HepG2 (cell line): ENCODE results near the gene ATOSB. TPM values are rescaled to one million over a fixed set of nuclear protein-coding genes. Genes with fewer than 3 reads are reported as not detected.

ENCODE experiments used
- CAMTA2 ChIP-seq: sonication (generic); formaldehyde crosslinking; IDR thresholded peaks from 2 replicates; pipeline ENCODE4 v1.4.0; 2020; ENCODE audit warnings: mild to moderate bottlenecking, missing genetic modification reagents, borderline replicate concordance
- CBX1 ChIP-seq: IDR thresholded peaks from one replicate; pipeline ENCODE4 v1.6.1; 2016; ENCODE audit warnings: antibody characterized with exemption, low read depth
- GRHL1 ChIP-seq: sonication (generic); formaldehyde crosslinking; conservative IDR thresholded peaks from 2 replicates; pipeline ENCODE4 v1.8.0; 2022; ENCODE audit warnings: missing genetic modification reagents
- GTF3A ChIP-seq: sonication (generic); formaldehyde crosslinking; conservative IDR thresholded peaks from 2 replicates; pipeline ENCODE4 v1.4.0; 2020; ENCODE audit warnings: mild to moderate bottlenecking, missing genetic modification reagents
- HNRNPLL ChIP-seq: fragments of 200-400 bp; formaldehyde crosslinking; IDR thresholded peaks from 2 replicates; pipeline ENCODE4 v1.6.1; 2017; ENCODE audit warnings: mild to moderate bottlenecking, low read depth, low read length; ENCODE audit not compliant: poor library complexity, severe bottlenecking
- MXI1 ChIP-seq: IDR thresholded peaks from 3 replicates; pipeline ENCODE4 v1.6.1; 2012; ENCODE audit warnings: low read depth, low read length, inconsistent platforms, borderline replicate concordance
- NFKBIZ ChIP-seq: IDR thresholded peaks from 2 replicates; pipeline ENCODE4 v1.6.1; 2018; ENCODE audit warnings: missing genetic modification reagents, missing compliant biosample characterization
- PAX8 ChIP-seq: sonication (generic); formaldehyde crosslinking; IDR thresholded peaks from 2 replicates; pipeline ENCODE4 v1.8.0; 2022; ENCODE audit warnings: mild to moderate bottlenecking, missing genetic modification reagents, borderline replicate concordance
- RXRB ChIP-seq: IDR thresholded peaks from 2 replicates; pipeline ENCODE4 v1.6.1; 2016; ENCODE audit warnings: borderline replicate concordance, missing genetic modification reagents, missing compliant biosample characterization
- SRF ChIP-seq: IDR thresholded peaks from 2 replicates; pipeline ENCODE4 v1.6.1; 2011; ENCODE audit warnings: mild to moderate bottlenecking, low read depth, low read length, moderate library complexity
- TEAD3 ChIP-seq: optimal IDR thresholded peaks from 2 replicates; pipeline ENCODE3; 2016; ENCODE audit warnings: borderline replicate concordance
- ZKSCAN5 ChIP-seq: sonication (generic); formaldehyde crosslinking; IDR thresholded peaks from 2 replicates; pipeline ENCODE4 v1.5.1; 2020; ENCODE audit warnings: mild to moderate bottlenecking, missing genetic modification reagents
- ZNF331 ChIP-seq: sonication (generic); formaldehyde crosslinking; IDR thresholded peaks from 2 replicates; pipeline ENCODE4 v1.4.0; 2020; ENCODE audit warnings: missing genetic modification reagents
- ZNF776 ChIP-seq: sonication (generic); formaldehyde crosslinking; IDR thresholded peaks from 2 replicates; pipeline ENCODE4 v1.4.0; 2020; ENCODE audit warnings: mild to moderate bottlenecking, missing genetic modification reagents
- ZNF790 ChIP-seq: sonication (generic); formaldehyde crosslinking; IDR thresholded peaks from 2 replicates; pipeline ENCODE4 v1.8.0; 2022; ENCODE audit warnings: missing genetic modification reagents, mild to moderate bottlenecking, borderline replicate concordance
- polyA plus RNA-seq, 8 experiments: library from polyadenylated mRNA; depleted of rRNA in 3 of 8; stranded (reverse) in 7 of 8; unstranded in 1 of 8; fragments of >200 nt; fragmentation: Illumina TruSeq in 4 of 8; extraction: Trizol in 4 of 8; gene quantifications; 2 replicates each; pipeline versions ENCODE4 v1.2.1 to v1.2.3, GENCODE V29; 2011 to 2016; ENCODE audit warnings: low read depth in 4 of 8, missing spikeins in 1 of 8, mixed read lengths in 1 of 8; ENCODE audit not compliant: insufficient read depth in 1 of 8
- total RNA-seq, 5 experiments: library from RNA; depleted of rRNA; stranded (reverse); fragments of >200 nt; fragmentation: Illumina TruSeq; extraction: Trizol; gene quantifications; 2 replicates each; pipeline ENCODE4 v1.2.3, GENCODE V29; 2016; ENCODE audit warnings: low read depth in 1 of 5
- TF ChIP-seq, protein P1 (sequence below): sonication (generic); formaldehyde crosslinking; IDR thresholded peaks from 2 replicates; pipeline ENCODE4 v1.5.0; 2020; ENCODE audit warnings: missing genetic modification reagents
- TF ChIP-seq, protein P2 (sequence below): sonication (generic); formaldehyde crosslinking; IDR thresholded peaks from 2 replicates; pipeline ENCODE4 v1.4.0; 2020; ENCODE audit warnings: low read depth, missing genetic modification reagents
- TF ChIP-seq, protein P3 (sequence below): sonication (generic); formaldehyde crosslinking; IDR thresholded peaks from 2 replicates; pipeline ENCODE4 v1.9.0; 2021; ENCODE audit warnings: missing genetic modification reagents, borderline replicate concordance

Gene ATOSB
- total and polyA plus RNA-seq, 2 of the 13 experiments (the other 11 are each of a cell fraction or from before 2014, with no cell fraction given) = 1.9 to 6.4 TPM

- no peak for TF ChIP-seq ZKSCAN5 (CRISPR knock-in tag)
- TF ChIP-seq PAX8 (CRISPR knock-in tag) = no peak
- TF ChIP-seq GTF3A (CRISPR knock-in tag) = no peak
- TF ChIP-seq ZNF776 (CRISPR knock-in tag) = no peak; the same call in 1 of the 2 replicates
- TF ChIP-seq, protein P1, sequence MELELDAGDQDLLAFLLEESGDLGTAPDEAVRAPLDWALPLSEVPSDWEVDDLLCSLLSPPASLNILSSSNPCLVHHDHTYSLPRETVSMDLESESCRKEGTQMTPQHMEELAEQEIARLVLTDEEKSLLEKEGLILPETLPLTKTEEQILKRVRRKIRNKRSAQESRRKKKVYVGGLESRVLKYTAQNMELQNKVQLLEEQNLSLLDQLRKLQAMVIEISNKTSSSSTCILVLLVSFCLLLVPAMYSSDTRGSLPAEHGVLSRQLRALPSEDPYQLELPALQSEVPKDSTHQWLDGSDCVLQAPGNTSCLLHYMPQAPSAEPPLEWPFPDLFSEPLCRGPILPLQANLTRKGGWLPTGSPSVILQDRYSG (CRISPR knock-in tag) = 0 out of 2 replicates have a peak, but pooled peaks have one; percentile 51
- no peak for TF ChIP-seq SRF
- TF ChIP-seq CBX1 = no peak
- TF ChIP-seq, protein P2, sequence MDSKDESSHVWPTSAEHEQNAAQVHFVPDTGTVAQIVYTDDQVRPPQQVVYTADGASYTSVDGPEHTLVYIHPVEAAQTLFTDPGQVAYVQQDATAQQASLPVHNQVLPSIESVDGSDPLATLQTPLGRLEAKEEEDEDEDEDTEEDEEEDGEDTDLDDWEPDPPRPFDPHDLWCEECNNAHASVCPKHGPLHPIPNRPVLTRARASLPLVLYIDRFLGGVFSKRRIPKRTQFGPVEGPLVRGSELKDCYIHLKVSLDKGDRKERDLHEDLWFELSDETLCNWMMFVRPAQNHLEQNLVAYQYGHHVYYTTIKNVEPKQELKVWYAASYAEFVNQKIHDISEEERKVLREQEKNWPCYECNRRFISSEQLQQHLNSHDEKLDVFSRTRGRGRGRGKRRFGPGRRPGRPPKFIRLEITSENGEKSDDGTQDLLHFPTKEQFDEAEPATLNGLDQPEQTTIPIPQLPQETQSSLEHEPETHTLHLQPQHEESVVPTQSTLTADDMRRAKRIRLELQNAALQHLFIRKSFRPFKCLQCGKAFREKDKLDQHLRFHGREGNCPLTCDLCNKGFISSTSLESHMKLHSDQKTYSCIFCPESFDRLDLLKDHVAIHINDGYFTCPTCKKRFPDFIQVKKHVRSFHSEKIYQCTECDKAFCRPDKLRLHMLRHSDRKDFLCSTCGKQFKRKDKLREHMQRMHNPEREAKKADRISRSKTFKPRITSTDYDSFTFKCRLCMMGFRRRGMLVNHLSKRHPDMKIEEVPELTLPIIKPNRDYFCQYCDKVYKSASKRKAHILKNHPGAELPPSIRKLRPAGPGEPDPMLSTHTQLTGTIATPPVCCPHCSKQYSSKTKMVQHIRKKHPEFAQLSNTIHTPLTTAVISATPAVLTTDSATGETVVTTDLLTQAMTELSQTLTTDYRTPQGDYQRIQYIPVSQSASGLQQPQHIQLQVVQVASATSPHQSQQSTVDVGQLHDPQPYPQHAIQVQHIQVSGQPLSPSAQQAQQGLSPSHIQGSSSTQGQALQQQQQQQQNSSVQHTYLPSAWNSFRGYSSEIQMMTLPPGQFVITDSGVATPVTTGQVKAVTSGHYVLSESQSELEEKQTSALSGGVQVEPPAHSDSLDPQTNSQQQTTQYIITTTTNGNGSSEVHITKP (CRISPR knock-in tag) = peak; percentile 89
- TF ChIP-seq CAMTA2 (CRISPR knock-in tag) = no peak
- no peak for TF ChIP-seq ZNF790 (CRISPR knock-in tag)
- peak; percentile 64 for TF ChIP-seq HNRNPLL
- TF ChIP-seq, protein P3, sequence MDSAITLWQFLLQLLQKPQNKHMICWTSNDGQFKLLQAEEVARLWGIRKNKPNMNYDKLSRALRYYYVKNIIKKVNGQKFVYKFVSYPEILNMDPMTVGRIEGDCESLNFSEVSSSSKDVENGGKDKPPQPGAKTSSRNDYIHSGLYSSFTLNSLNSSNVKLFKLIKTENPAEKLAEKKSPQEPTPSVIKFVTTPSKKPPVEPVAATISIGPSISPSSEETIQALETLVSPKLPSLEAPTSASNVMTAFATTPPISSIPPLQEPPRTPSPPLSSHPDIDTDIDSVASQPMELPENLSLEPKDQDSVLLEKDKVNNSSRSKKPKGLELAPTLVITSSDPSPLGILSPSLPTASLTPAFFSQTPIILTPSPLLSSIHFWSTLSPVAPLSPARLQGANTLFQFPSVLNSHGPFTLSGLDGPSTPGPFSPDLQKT (CRISPR knock-in tag) = no peak
- no peak for TF ChIP-seq NFKBIZ (CRISPR knock-in tag)
- no peak; the same call in 1 of the 2 replicates for TF ChIP-seq ZNF331
- no peak for TF ChIP-seq TEAD3 (CRISPR knock-in tag)
- TF ChIP-seq GRHL1 (CRISPR knock-in tag) = no peak
- TF ChIP-seq RXRB (CRISPR knock-in tag) = no peak
- peak; percentile 76; the same call in 1 of the 3 replicates for TF ChIP-seq MXI1
Observed at GRCh38 chr9:35079426-35080341, 36.0 kb downstream of the ATOSB start, which contains the start of gene FANCG (continued).
